Fibroblast of peridontal ligament (primary cell): ENCODE measurements around the gene PEX26.
"Not testable (repeated sequence)": the region's sequence is repeated elsewhere in the genome, so short reads cannot be mapped to it uniquely, and the experiment has no call there.

Experiments
- DNase-seq: peaks from one replicate; pipeline ENCODE4 v3.0.0-alpha.2; 2010; ENCODE audit errors: extremely low read depth

The PEX26 gene

GRCh38 chr22:18119409-18120110 lies 41.8 kb downstream of the PEX26 start:
- no peak for DNase-seq

DNA sequence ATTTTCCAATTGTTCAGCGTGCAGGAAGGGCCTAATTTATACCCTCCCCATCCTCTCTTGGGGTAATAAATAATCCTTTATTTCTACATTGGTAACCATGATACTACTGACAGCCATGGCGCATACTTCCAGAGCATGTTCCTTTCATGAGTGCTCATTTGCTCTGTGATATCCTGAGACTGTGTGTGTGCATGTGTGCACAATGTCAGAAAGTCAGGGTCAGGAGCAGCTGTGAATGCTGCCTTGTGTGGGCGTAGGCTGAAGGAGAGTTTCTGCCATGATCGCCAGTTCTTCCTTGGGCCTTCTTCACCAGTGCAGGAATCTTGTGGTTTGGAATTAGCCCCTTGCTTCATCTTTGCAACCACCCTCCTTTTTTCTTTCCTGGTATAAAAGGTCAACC lies 43.1 kb downstream of the PEX26 start:
- no peak for DNase-seq

DNA sequence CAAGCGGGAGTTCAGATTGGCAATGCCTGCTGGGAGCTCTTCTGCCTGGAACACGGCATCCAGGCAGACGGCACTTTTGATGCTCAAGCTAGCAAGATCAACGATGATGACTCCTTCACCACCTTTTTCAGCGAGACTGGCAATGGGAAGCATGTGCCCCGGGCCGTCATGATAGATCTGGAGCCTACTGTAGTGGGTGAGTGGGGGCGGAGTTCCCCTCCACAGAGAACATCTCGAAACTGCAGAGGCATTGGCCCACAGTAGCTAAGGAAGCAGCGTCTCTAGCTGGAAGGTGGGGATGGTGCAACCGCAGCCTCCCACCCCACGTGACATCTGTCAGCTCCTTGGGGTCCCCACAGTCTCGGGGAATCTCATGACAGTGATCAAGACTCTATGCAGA lies 43.7 kb downstream of the PEX26 start:
- DNase-seq: no peak

- no peak for DNase-seq
These were observed 44.3 kb downstream of the PEX26 start for GRCh38 chr22:18121954-18122554.

- not testable (repeated sequence) for DNase-seq
These were observed 45.8 kb downstream of the PEX26 start for GRCh38 chr22:18123476-18124025.

- no peak for DNase-seq
These were observed 48.8 kb downstream of the PEX26 start for GRCh38 chr22:18126606-18127005.

GRCh38 chr22:18130018-18130417 lies 52.2 kb downstream of the PEX26 start:
- DNase-seq: no peak

DNA sequence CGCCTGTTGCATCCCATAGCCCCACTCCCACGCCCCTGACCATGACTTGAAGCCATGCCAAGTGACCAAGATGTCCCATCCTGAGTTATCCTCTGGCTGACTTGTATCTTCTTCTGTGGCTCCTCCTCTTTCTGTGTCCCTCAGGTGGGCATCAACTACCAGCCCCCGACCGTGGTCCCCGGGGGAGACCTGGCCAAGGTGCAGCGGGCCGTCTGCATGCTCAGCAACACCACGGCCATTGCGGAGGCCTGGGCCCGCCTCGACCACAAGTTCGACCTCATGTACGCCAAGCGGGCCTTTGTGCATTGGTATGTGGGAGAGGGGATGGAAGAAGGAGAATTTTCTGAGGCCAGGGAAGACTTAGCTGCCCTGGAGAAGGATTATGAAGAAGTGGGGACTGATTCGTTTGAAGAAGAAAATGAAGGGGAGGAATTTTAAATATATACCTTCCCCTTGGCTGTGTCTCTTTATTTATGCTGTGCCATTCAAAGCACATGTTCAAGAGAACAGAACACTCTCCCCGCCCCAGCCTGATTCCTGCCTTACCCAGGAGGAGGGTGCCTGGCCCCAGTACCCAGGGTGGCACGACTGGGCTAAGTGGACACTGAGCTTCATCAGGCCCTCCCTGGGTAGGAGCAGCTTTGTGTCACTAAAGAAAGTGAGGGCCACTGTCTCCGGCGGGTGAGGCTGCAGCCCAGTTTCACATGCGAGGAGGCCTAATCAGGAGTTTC lies 53.1 kb downstream of the PEX26 start:
- DNase-seq: no peak

DNA sequence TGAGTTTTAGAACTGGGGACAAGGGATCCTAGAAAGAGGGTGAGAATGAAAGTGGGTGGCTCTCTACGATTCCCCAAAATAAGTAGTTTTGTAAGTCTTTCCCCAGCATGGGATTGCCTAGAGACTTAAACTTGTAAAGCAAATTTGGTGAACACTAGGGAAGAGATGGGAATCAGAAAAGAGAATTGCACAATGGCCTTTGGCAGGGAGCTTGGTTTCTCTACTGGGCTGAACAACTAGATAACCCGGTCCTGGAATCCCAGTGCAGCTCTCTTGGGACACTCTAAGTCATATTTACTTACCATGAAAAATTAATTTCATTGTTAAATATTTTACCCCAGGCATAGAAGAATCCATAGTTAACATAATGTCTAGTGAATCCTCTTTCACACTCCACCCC lies 55.7 kb downstream of the PEX26 start:
- peak; percentile 53 for DNase-seq

- no peak for DNase-seq
These were observed 59.0 kb downstream of the PEX26 start for GRCh38 chr22:18136563-18137320.

GRCh38 chr22:18141004-18141403 lies 63.2 kb downstream of the PEX26 start:
- DNase-seq: not testable (repeated sequence)

DNA sequence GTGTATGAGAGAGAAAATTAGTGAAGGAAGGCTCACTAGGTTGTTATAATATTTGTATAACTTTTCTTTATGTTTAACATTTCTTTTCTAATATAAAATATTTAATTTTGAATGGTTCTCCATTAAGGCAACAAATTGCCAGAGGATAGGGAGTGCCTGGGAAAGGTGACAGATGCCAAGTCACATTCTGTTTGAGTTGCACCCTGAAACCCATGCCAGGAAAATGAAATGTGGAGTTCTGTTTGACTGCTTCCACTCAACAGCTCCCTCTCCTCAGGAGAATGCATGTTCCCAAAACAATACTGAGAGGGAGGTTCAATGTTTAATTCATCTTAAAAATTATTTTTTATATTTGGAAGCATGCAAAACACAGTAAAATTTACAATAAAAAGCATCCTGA lies 66.3 kb downstream of the PEX26 start:
- DNase-seq: no peak

DNA sequence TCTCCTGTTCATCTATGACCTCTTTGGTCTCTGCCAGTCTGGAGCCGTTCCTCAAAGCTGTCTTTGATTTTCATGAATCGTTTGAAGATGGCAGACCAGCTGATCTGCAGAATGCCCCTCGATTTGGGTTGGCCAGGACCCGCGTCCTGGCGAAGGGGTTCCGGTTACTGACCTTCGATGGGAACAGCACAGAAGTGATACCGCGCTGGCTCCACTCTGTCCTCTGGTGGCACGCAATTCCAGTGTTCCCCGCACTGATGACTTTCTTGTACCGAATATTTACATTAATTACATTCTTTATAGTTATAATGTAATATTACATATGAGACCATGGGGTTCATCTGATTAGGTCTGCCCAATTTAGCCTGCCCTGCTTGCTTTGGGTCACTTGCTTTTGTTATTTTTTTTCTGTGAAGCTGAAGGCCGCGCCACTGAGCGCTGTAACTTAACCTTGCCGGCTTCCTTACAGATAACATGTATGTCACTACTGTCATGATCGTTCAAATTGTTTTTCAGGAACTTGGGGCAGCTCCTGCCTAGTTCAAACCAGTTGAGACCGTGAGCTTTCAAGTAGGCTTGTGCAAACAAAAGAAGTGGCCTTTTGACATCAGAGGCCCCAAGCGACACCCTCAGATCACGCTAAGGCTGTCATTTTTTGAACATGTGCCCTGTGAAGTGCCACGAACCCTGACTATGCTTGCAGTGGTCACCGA lies 68.0 kb downstream of the PEX26 start:
- DNase-seq: no peak

GRCh38 chr22:18146389-18146753 lies 68.6 kb downstream of the PEX26 start:
- DNase-seq: no peak

GRCh38 chr22:18147791-18148190 lies 70.0 kb downstream of the PEX26 start:
- DNase-seq: no peak

DNA sequence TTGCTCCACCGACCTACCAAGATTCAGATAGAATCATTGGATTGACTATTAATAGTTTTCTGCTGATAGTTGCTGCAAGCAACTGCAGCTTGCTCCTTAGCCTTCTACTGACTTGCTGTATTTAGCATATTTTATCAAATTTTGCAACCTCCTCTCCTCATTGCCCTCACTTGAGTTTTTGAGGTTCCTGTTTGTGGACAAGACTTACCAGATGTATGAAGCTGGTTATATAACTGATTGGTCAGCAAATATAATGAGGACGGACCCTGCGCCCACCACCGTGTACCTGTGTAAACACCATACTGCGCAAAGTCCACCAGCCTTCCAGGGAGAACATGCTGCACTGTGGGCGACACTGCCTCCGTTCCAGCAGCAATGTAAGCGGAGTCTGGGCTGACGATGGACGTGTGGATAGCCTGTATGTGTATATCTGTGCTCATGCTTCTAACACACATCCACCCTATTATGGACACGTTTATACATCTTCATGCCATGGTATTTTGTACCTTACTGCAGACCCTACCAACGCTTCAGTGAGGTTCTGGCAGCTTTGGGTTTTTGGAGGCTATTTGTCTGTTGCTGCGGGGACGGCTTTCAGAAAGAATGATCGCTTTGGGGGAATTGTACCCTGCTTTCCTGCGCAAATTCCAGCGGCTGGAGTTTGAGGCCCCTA lies 70.6 kb downstream of the PEX26 start:
- DNase-seq: no peak

GRCh38 chr22:18152519-18152918 lies 74.7 kb downstream of the PEX26 start:
- DNase-seq: no peak

DNA sequence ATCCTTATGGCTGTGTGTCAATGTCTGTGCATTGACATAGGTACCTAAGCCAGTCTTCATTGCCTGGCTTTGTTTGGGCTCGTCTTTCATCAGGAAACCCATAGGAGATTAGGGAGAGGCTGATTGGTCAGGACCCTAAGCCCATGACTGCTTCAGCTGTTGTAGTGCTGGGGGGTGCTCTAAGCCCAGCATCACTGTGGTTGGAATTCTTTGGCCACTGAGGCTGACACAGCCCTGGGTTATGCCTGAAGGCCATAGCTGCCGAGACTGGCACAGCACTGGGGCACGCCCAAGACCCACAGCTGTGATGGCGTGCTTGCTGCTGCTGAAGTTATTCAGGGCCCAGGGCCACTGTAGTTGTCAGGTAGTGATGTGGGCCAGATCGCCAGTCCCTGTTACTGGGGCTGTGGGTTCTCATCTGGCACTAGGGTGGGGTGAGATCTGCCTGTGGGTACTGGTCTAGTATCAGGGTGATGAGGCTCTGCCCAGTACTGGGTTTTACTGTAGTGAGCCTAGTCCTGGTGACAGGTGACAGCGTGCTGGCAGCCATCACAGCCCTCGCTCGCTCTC lies 77.1 kb downstream of the PEX26 start:
- no peak for DNase-seq
